ENCODE data around the gene INA.

- no peak for TF ChIP-seq CTCF (IDR thresholded peaks at IDR 0.05)
- no peak for TF ChIP-seq POLR2A (IDR thresholded peaks at IDR 0.05)
Observed at GRCh38 chr10:103231047-103231551, 45.8 kb upstream of the INA start.
